Thyroid gland (tissue), 4 donors: ENCODE measurements around the gene GATAD2A. TPM values are rescaled to one million over a fixed set of nuclear protein-coding genes. Genes with fewer than 3 reads are reported as not detected.

Experiments
- DNase-seq, 2 donors: peaks; one replicate each; pipeline ENCODE4 v3.0.0-alpha.2; 2019
- H3K27ac ChIP-seq, 3 donors: fragments of 200-600 bp; sonication (generic); 1 replicate in 2 of 3; 2 replicates in 1 of 3; pipeline ENCODE4 v1.5.1; 2016 to 2019; ENCODE audit warnings: mild to moderate bottlenecking in 1 of 3, moderate library complexity in 1 of 3
- H3K27me3 ChIP-seq: fragments of 200-600 bp; sonication (generic); one replicate; pipeline ENCODE4 v1.5.1; 2019
- H3K36me3 ChIP-seq, 2 donors: fragments of 200-600 bp; sonication (generic); one replicate each; pipeline ENCODE4 v1.5.1; 2016 to 2019
- H3K4me1 ChIP-seq, 2 donors: fragments of 200-600 bp; sonication (generic); one replicate each; pipeline ENCODE4 v1.5.1; 2017 to 2019
- H3K4me3 ChIP-seq, 3 donors: fragments of 200-600 bp; sonication (generic); replicated peaks in 1 of 3; 1 replicate in 2 of 3; 2 replicates in 1 of 3; pipeline ENCODE4 v1.5.1; 2016; ENCODE audit warnings: mild to moderate bottlenecking in 1 of 3
- H3K9me3 ChIP-seq: fragments of 200-600 bp; sonication (generic); one replicate; pipeline ENCODE4 v1.5.1; 2017
- POLR2A ChIP-seq, 2 donors: fragments of 450-650 bp; IDR thresholded peaks; one replicate each; pipeline ENCODE4 v1.6.1; 2017; ENCODE audit warnings: antibody characterized with exemption in 2 of 2, mild to moderate bottlenecking in 2 of 2, moderate library complexity in 1 of 2
- WGBS, 2 donors: methylation state at CpG; one replicate each; pipeline ENCODE4 v1.1.5; 2017; 5-methylcytosine and 5-hydroxymethylcytosine counted together
- intact Hi-C: fragments of 100-400 bp; cut with DNase I; formaldehyde crosslinking; loops from one replicate; pipeline ENCODE4 v1.15.1; 2023
- total RNA-seq, 4 donors: library from RNA; depleted of rRNA; stranded (reverse); fragments of >200 nt; gene quantifications; one replicate each; pipeline ENCODE4 v1.2.3, GENCODE V29; 2016
- TF ChIP-seq, protein P1 (sequence below), 6 experiments: fragments of 200-600 bp in 3 of 6; fragments of 450-650 bp in 3 of 6; sonication (generic) in 3 of 6; IDR thresholded peaks; one replicate each; pipeline ENCODE4 v1.5.1; 2016 to 2019; ENCODE audit warnings: antibody characterized with exemption in 6 of 6, mild to moderate bottlenecking in 2 of 6, inconsistent platforms in 1 of 6, moderate library complexity in 1 of 6

The GATAD2A gene
- total RNA-seq, 4 donors from 2014 or later = 33.2 to 82.4 (median 51.8) TPM

DNA sequence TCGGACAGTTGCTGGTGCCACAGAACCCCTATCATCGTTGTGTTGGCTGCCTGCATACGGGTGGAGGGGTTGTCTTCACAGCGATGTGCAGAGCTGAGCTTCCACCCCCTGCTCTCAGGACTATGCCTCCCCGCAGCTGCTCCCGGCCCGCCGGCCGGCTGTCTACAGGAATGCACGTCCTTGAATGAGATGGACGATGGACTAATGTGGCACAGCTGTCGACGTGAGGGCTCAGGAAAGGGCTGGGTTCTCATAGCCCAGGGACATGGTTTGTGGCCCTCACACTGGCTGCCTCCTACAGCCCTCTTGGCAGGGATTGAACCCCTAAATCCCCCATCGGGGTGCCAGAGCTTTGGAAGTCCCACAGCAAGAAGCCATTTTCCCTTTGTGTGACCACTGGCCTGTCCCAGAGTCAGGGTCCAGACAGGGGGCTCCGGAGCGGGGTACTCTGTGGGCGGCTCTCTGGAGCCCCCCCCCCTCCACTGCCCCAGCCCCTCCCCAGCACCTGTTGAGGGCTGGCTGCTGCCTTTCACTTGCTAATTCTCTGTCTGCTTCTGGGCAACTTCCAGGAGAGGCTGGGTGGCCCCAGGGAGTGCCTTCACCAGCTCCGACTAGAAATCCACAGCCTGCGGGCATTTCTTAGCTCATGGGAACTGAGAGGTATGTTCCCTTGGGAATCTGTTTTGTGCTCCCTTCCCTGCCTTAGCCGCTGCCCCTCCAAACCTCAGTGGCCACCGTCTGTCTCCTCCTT, 69.7 kb downstream of the GATAD2A start:
- no peak for DNase-seq
- Histone ChIP-seq H3K27me3 (no peaks in the 10 kb centered on the region), H3K4me3 (no peak overlapping the region), H3K4me1 (peaks cover 11 to 15% of the 10 kb centered on the region in 2 donors), H3K36me3 (no peaks in the 10 kb centered on the region), H3K9me3 (no peaks in the 10 kb centered on the region), H3K27ac (no peak overlapping the region)
- TF ChIP-seq, protein P1, sequence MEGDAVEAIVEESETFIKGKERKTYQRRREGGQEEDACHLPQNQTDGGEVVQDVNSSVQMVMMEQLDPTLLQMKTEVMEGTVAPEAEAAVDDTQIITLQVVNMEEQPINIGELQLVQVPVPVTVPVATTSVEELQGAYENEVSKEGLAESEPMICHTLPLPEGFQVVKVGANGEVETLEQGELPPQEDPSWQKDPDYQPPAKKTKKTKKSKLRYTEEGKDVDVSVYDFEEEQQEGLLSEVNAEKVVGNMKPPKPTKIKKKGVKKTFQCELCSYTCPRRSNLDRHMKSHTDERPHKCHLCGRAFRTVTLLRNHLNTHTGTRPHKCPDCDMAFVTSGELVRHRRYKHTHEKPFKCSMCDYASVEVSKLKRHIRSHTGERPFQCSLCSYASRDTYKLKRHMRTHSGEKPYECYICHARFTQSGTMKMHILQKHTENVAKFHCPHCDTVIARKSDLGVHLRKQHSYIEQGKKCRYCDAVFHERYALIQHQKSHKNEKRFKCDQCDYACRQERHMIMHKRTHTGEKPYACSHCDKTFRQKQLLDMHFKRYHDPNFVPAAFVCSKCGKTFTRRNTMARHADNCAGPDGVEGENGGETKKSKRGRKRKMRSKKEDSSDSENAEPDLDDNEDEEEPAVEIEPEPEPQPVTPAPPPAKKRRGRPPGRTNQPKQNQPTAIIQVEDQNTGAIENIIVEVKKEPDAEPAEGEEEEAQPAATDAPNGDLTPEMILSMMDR (IDR thresholded peaks at IDR 0.05) = no peak
- no peak for TF ChIP-seq POLR2A (IDR thresholded peaks at IDR 0.05)
- intact Hi-C loops = loop anchor here (5.0 kb wide), 1 partner anchor 93 kb away; no protein-coding TSS in a partner anchor
- WGBS, 2 donors = 79 to 89% methylated on average over 7 to 12 of the region's 21 CpGs

DNA sequence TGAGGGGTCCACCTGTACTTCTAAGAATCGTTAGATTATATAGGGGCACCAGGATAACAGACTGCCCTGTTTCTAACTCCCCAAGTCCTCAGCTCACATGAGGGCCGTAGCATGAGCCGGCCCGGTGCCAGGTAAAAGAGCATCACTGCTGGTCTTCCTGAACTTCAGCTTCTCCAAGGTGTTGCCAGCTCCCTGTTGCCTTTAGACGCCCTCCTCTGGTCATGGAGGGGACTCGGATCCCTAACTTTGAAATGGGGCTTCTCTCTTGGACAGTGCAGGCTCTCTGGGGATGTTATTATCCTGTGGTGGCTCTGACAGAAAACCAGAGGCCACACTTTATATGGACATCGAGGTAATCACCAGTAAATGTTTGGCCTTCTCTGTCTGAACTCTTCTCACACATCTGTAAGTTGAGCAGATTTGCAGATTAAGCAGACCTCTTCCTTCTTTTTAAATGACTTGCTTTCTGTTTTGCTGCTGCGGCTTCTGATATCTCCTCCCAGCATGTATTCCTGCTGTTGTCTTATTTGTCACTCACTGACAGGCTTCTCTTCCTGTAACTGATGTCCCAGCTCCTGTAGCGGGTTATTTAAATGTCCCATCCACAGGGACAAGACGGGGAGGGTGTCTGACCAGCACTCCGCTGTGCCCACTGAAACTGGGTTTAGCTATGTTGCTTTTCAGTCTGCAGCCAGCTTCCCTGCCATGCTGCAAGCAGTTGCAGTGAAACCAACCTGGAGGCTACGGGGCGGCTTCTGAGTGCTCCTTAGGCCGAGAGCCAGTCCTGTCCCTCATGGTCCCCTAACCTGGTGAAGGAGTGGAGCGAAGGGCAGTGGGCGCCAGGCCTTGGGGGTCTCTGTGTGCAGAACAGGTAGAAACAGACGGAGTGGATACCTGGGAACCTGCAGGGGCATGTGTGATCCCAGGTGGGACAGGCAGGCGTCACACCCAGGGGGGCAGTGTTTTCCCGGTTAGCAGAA, 70.7 kb downstream of the GATAD2A start:
- intact Hi-C loops = loop anchor here (5.0 kb wide), 1 partner anchor 94 kb away; no protein-coding TSS in a partner anchor
- TF ChIP-seq, protein P1 (IDR thresholded peaks at IDR 0.05) = peak in 1 of 6 experiments; percentile 21
- TF ChIP-seq POLR2A (IDR thresholded peaks at IDR 0.05) = no peak
- 76 to 81% methylated on average over 19 of the region's 19 CpGs for whole genome bisulfite sequencing, 2 donors

GRCh38 chr19:19477705-19478383, 72.4 kb downstream of the GATAD2A start:
- 90 to 92% methylated on average over 10 of the region's 10 CpGs for WGBS, 2 donors
- H3K27ac ChIP-seq = no peak overlapping the region

More for the DNA sequence above, 70.7 kb downstream of the GATAD2A start:
- peak in 1 of 2 donors; percentile 28 for DNase-seq
- no peaks in the 10 kb centered on the region for H3K27me3 ChIP-seq
- no peak overlapping the region for H3K27ac ChIP-seq
- H3K9me3 ChIP-seq = no peaks in the 10 kb centered on the region
- H3K4me3 ChIP-seq = no peak overlapping the region
- H3K4me1 ChIP-seq = peaks cover 11 to 15% of the 10 kb centered on the region in 2 donors
- no peaks in the 10 kb centered on the region for H3K36me3 ChIP-seq

GRCh38 chr19:19480688-19481087, 75.2 kb downstream of the GATAD2A start:
- TF ChIP-seq, protein P1 (IDR thresholded peaks at IDR 0.05) = no peak
- TF ChIP-seq POLR2A (IDR thresholded peaks at IDR 0.05) = no peak
- no peaks in the 10 kb centered on the region for H3K36me3 ChIP-seq
- WGBS, 2 donors = 67 to 77% methylated on average over 5 of the region's 5 CpGs
- no peaks in the 10 kb centered on the region for H3K9me3 ChIP-seq
- intact Hi-C loops = no loop called here
- H3K4me1 ChIP-seq = peaks cover 3 to 14% of the 10 kb centered on the region in 2 donors
- no peaks in the 10 kb centered on the region for H3K27me3 ChIP-seq
- DNase-seq = no peak
- no peak overlapping the region for H3K4me3 ChIP-seq
- H3K27ac ChIP-seq = no peak overlapping the region

More at GRCh38 chr19:19477705-19478383, 72.4 kb downstream of the GATAD2A start:
- Histone ChIP-seq H3K4me1 (peaks cover 3 to 10% of the 10 kb centered on the region in 2 donors), H3K36me3 (no peaks in the 10 kb centered on the region), H3K9me3 (no peaks in the 10 kb centered on the region), H3K4me3 (no peak overlapping the region), H3K27me3 (no peaks in the 10 kb centered on the region)
- DNase-seq = no peak
- TF ChIP-seq, protein P1 (IDR thresholded peaks at IDR 0.05) = no peak
- TF ChIP-seq POLR2A (IDR thresholded peaks at IDR 0.05) = no peak
- intact Hi-C loops = loop anchor here (5.0 kb wide), 1 partner anchor 96 kb away; no protein-coding TSS in a partner anchor
